ENCODE measurements around the gene PSMB7. TPM values are rescaled to one million over a fixed set of nuclear protein-coding genes. Genes with fewer than 3 reads are reported as not detected.

The PSMB7 gene
- total RNA-seq, 2 experiments from 2014 or later = 155 to 170 TPM

- intact Hi-C loops (cut with micrococcal nuclease) = no loop called here
- no peak for TF ChIP-seq CTCF (IDR thresholded peaks at IDR 0.05)
- Mint-ChIP-seq H3K9me3 (no peaks in the 10 kb centered on the region), H3K4me1 (ENCODE audit: low read depth) (no peaks in the 10 kb centered on the region), H3K27ac (no peak overlapping the region), H3K36me3 (ENCODE audit: low read depth) (peaks cover 21% of the 10 kb centered on the region), H3K27me3 (no peaks in the 10 kb centered on the region), H3K4me3 (no peak overlapping the region)
- ATAC-seq = no peak
- ChIA-PET CTCF (no interaction called here), POLR2A (interaction anchor here (1.1 kb wide), 1 partner anchor 10 kb away, joined by 3 read pairs; no protein-coding TSS in a partner anchor)
- DNase-seq = no peak
These were observed 67.3 kb downstream of the PSMB7 start for GRCh38 chr9:124347968-124348358.

GRCh38 chr9:124347206-124347967 is 67.9 kb downstream of the PSMB7 start:
- no peak for TF ChIP-seq CTCF (IDR thresholded peaks at IDR 0.05)
- Mint-ChIP-seq H3K27ac (no peak overlapping the region), H3K27me3 (no peaks in the 10 kb centered on the region), H3K9me3 (no peaks in the 10 kb centered on the region), H3K4me3 (no peak overlapping the region), H3K4me1 (ENCODE audit: low read depth) (no peaks in the 10 kb centered on the region), H3K36me3 (ENCODE audit: low read depth) (peaks cover 18% of the 10 kb centered on the region)
- ATAC-seq (no peak), DNase-seq (no peak)
- ChIA-PET POLR2A (interaction anchor here (1.1 kb wide), 1 partner anchor 9 kb away, joined by 3 read pairs; no protein-coding TSS in a partner anchor), CTCF (interaction anchor here (1.0 kb wide), 1 partner anchor 27 kb away, joined by 4 read pairs; no protein-coding TSS in a partner anchor)
- intact Hi-C loops (cut with micrococcal nuclease) = no loop called here

GRCh38 chr9:124346347-124347163 is 68.7 kb downstream of the PSMB7 start:
- Mint-ChIP-seq H3K4me1 (ENCODE audit: low read depth) (no peaks in the 10 kb centered on the region), H3K36me3 (ENCODE audit: low read depth) (peaks cover 10% of the 10 kb centered on the region), H3K27ac (no peak overlapping the region), H3K9me3 (no peaks in the 10 kb centered on the region), H3K27me3 (no peaks in the 10 kb centered on the region), H3K4me3 (no peak overlapping the region)
- POLR2A ChIA-PET = no interaction called here
- DNase-seq (no peak), ATAC-seq (no peak)
- TF ChIP-seq CTCF (IDR thresholded peaks at IDR 0.05) = no peak
- CTCF ChIA-PET = interaction anchor here (1.0 kb wide), 1 partner anchor 26 kb away, joined by 4 read pairs; no protein-coding TSS in a partner anchor
- intact Hi-C loops (cut with micrococcal nuclease) = no loop called here

GRCh38 chr9:124345751-124346281 is 69.4 kb downstream of the PSMB7 start:
- no peak for DNase-seq
- ATAC-seq = no peak
- Mint-ChIP-seq H3K4me1 (ENCODE audit: low read depth) (no peaks in the 10 kb centered on the region), H3K36me3 (ENCODE audit: low read depth) (peaks cover 2% of the 10 kb centered on the region), H3K27ac (no peak overlapping the region), H3K27me3 (no peaks in the 10 kb centered on the region), H3K4me3 (no peak overlapping the region), H3K9me3 (no peaks in the 10 kb centered on the region)
- no peak for TF ChIP-seq CTCF (IDR thresholded peaks at IDR 0.05)
- ChIA-PET POLR2A (no interaction called here), CTCF (no interaction called here)
- intact Hi-C loops (cut with micrococcal nuclease) = no loop called here
